GM18907 (cell line): Measurements from ENCODE around the gene C10orf62.
"Not testable (repeated sequence)": the region's sequence is repeated elsewhere in the genome, so short reads cannot be mapped to it uniquely, and the experiment has no call there.

Experiments used
- ATAC-seq: cut with Tn5 transposase; IDR thresholded peaks from one replicate; pipeline ENCODE4 v1.9.1; 2021; ENCODE audit warnings: mild to moderate bottlenecking, moderate library complexity; ENCODE audit not compliant: unreplicated experiment

Gene C10orf62

GRCh38 chr10:97589479-97589878 is at the start of gene C10orf62:
Gene C10orf62, plus strand, starts transcription at chr10:97589721. Its CDS starts 177 bp downstream, at chr10:97589898.
- ATAC-seq, result no peak

DNA sequence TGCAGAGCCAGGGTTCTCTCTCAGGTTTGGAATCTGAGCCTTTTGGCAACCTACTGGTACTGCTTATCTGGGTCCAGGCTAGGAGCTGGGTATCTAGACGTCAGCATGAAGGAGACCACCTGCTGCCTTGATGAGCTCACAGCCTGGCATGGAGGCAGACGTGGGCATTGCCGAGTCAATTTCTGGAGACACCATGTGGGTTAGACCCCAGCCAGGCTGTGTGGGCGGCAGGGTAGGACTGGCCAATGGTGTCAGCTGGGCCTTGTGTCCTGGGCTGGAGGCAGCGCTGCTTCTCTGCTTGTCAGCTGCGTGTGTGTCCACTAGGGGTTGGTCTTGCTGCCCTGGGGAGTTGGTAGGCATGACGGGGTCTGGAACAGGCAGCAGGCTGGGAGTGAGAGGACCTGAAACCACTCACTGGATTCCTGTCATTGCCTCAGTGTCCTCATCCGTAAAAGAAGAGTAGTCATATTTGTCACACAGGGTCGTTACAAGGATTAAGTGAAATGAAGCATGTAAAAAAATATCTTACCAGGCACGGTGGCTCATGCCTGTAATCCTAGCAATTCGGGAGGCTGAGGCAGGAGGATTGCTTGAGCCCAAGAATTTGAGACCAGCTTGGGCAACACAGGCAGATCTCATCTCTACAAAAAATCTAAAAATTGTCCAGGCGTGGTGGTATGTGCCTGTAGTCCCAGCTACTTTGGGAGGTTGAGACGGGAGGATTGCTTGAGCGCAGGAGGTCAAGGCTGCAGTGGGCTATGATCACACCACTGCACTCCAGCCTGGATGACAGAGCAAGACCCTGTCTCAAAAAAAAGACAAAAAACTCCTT is 48.6 kb upstream of the C10orf62 start:
- no peak for ATAC-seq

DNA sequence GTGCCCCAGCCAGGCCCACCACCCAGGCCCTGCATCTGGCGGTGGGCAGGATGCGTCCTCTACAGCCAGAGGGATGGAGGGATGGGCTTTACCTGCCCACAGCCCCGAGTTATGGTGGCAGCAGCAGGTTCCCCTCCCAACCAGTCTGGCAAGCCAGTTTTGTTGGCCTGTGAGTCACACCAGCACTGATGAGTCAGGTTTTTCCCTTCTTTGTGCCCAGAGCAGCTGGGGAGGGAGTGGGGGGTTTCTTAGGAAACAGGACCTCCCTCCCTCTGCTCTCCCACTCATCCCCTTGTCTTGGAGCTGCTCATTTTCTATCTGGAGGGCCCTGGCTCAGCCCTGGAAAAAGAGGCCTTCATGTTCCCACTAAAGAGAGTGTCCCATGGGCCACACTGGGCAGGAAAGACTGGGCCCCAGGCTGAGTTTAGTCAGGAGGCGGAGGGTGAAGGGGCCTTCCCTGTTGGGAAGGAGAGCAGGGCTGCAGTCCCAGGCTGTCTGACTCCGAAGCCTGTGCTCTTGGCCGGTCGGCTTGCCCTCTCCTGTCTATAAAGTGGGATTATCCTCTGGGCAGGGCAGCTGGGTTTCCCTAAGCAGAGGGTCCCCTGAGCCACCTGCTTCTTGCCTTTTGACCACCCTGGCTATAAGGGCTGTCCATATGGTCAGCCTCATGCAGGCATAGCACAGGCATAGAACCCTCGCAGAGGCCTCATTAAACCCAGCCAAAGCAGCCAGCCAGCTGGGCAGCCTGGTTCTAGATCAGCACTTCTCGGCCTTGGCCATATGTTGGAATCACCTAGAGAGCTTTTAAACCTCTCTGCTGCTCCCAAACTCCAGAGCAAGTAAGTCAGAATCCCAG is 47.1 kb upstream of the C10orf62 start:
- no peak for ATAC-seq

GRCh38 chr10:97543025-97543546 is 46.4 kb upstream of the C10orf62 start:
- no peak for ATAC-seq

DNA sequence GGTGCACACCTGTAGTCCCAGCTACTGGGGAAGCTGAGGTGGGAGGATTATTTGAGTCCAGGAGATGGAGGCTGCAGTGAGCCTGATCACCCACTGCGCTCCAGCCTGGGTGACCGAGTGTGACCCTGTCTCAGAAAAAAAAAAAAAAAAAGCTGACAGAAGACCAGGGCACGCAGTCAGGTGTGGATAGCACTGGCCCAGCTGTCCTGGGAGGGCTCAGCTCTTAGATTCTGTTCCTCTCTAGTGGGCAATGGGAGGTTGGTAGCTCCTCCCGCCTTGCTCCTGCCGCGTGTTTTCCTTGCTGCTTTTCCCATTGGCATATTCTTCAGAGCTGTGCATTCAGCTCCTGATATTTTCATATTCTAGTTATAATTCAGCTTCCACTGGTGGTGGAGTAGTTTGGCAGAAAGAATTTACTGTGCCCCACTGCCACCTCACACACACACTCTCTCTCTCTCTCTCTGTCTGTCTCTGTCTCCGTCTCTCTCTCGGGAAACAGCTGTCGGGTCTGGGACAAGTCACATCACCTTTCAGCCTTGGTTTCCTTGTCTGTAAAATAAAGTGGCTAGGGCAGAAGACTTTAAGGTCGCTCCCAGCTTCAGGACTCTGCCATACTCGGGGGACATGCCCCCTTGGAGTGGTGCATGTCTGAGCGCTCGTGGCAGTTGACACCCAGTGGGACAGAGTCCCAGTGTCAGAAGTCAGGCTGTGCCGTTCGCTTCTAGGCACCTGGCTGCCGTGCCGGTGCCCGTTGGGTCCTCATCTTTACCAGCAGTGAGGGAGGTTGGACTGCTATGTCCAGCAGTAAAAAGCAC is 42.9 kb upstream of the C10orf62 start:
- no peak for ATAC-seq

GRCh38 chr10:97547271-97547600 is 42.3 kb upstream of the C10orf62 start:
- ATAC-seq, result no peak

DNA sequence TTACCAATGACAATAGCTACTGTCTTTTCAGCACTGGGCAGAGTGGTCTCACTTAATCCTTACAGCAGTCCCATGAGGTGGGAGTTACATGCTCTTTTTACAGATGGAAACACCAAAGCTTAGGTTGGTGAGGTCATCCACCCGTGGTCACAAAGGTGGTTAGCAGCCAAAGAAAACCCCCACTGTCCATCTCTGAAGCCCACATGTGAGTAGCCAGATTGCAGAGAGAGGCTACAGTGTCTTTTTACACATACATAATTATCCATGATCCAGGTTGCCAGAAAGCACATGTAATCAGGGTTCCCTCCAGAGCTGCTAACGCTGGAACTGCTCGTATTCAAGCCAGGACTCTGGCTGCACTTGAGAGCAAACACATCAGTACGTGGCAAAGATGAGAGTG is 41.6 kb upstream of the C10orf62 start:
- no peak for ATAC-seq

DNA sequence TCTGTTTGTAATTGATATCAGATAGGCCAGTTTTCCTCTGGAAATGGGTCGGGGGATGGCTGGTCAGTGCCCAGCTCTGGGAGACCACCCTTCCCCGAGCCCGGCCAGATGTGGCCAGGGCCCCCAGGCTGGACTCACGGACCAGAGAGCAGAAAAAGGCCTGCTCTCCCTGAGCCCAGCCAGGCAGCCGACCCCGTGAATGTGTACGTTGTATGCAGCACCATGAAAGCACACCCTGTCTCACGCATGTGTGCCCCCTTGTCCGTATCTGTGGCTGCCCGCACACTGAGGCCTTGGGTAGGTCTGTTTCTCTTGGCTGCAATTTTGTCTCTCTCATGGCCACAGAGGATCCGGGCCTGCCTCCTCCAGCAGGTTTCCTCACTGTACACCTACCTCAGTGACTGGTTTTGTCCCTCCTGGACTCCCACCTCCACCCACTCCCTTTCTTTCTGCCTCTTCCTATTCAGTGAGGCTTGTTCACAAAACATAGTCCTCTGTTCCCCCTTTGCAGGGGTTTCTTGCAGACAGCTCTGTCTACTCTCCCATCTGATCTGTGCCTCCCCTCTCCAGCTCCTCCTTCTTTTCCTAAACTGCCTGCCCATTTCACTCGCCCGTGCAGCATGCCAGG is 40.6 kb upstream of the C10orf62 start:
- ATAC-seq, result no peak

GRCh38 chr10:97549587-97550322 is 39.8 kb upstream of the C10orf62 start:
- ATAC-seq, result no peak

- ATAC-seq, result no peak
These were observed 39.0 kb upstream of the C10orf62 start for GRCh38 chr10:97550336-97551149.

GRCh38 chr10:97551271-97551670 is 38.2 kb upstream of the C10orf62 start:
- ATAC-seq, result no peak

- ATAC-seq, result peak; percentile 48
These were observed 35.9 kb upstream of the C10orf62 start for GRCh38 chr10:97553575-97554031.

GRCh38 chr10:97554336-97554735 is 35.2 kb upstream of the C10orf62 start:
- not testable (repeated sequence) for ATAC-seq

DNA sequence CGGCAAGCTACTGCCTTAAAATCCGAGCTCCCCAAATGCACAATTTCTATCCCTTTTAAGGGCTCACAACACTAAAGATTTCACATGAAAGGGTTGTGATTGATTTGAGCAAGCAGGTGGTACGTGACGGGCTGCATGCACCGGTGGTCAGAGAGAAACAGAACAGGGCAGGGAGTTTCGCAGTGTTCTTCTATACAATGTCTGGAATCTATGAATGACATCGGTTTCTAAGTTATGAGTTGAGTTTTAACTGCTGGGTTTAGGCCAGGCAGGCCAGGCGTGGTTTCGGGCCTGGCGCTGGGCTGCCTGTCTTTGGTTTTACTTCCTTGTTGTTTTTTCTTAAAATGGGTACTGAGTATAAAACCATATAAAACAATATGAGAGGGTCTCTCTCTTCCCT is 34.0 kb upstream of the C10orf62 start:
- not testable (repeated sequence) for ATAC-seq

GRCh38 chr10:97560731-97561381 is 28.7 kb upstream of the C10orf62 start:
- ATAC-seq, result not testable (repeated sequence)

- ATAC-seq, result not testable (repeated sequence)
These were observed 28.0 kb upstream of the C10orf62 start for GRCh38 chr10:97561386-97562077.

GRCh38 chr10:97562329-97562728 is 27.2 kb upstream of the C10orf62 start:
- ATAC-seq, result not testable (repeated sequence)

DNA sequence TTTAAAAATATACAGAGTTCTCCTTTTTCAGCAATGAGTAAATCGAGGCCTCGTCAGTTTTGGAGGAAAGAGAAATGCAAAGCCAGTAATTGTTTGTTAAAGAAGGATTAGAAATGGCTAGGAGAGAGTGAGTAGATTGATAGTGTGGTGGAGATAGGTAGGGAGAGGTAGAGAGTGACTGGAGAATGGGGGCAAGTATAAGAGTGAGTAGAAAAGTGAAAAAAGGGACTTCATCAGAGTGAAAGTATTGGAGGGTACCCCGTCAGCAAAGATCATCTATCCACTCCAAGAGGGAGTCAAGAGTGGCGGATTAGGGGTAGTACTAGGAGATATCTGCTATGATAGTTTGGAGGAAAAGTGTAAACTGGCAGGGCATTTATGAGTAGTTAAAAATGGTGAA is 26.2 kb upstream of the C10orf62 start:
- no peak for ATAC-seq
